NK-92 (cell line): ENCODE data around the gene GORASP1.

ENCODE experiments used
- DNase-seq: peaks from one replicate; lab custom pipeline; 2025; ENCODE audit not compliant: unreplicated experiment; lab: John Stamatoyannopoulos, UW

The GORASP1 gene

GRCh38 chr3:39126532-39127071 lies 19.2 kb upstream of the GORASP1 start:
- DNase-seq: no peak

GRCh38 chr3:39125841-39126500 lies 18.5 kb upstream of the GORASP1 start:
- no peak for DNase-seq

DNA sequence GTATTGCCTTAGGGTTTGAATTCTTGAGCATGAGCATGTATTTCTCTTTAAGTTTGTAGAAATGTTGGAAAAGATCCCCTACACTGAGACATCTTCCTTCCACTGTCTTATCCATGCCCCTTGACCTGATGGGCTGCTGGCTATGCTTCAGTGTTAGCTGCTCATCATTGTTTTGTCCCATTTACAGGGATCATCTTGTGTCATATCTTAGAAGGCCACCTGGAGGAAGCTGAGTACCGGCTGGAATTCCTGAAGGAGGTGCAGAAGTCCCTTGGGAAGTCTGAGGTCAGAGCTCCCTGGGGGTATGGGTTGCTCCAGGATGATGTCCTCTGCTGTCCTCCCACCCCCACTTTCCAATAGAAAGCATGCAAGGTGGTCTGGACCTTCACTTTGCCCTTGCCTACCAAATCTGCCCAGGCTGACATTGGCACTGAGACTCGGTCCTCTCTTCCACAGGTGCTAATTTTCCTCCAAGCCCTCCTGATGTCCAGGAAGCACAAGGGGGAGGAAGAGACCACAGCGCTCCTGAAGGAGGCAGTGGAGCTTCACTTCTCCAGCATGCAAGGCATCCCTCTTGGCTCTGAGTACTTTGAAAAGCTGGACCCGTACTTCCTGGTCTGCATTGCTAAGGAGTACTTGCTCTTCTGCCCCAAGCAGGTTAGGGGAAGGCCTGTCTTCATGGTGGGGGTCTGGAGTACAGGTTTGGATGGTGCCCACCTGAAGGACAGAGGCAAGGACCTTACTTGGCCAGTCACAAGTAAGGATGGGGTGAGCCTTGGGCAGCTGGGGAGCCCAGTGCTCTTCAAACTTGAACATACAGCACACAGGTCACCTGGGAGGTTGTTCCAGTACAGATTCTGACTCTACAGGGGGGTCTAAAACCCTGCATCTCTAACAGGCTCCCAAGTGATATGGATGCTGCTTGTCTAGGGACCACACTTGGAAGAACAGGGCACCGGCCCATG lies 17.7 kb upstream of the GORASP1 start:
- DNase-seq: no peak

GRCh38 chr3:39122813-39123212 lies 15.4 kb upstream of the GORASP1 start:
- no peak for DNase-seq

- DNase-seq: no peak
Observed at GRCh38 chr3:39121621-39122020, 14.2 kb upstream of the GORASP1 start.

DNA sequence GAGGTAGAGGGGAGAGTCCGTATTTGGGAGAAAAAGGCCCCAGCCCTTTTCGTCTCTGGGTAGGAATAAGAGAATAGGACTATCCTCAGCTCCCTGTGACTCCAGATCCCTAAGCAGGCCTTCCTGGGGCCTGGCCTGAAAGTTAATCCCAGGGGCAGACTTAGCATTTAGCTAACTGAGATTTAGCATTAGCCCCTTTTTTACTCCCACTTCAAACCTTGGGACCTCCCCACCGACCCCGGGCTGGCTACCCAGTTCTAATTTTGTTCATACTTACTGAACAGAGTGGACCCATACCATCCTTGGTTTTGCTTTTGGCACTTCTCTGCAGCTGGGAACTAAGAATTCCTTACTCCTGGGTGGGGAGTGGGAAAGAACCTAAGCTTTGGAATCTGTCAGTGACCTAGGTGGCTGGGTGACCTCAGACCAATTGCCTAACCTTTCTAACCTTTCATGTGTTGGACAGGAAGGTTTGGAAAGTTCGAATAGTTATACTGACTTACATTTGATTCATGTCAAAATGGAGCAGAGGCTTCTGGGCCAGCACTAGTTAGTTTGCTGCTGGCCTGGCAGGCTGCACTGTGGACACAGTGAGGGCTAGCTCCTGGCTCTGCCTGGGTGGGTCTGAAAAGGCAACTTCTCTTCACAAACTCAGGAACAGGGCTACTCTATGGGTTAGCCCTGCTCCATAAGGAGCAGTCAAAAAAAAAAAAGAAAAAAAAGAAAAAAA lies 11.7 kb upstream of the GORASP1 start:
- DNase-seq: no peak

DNA sequence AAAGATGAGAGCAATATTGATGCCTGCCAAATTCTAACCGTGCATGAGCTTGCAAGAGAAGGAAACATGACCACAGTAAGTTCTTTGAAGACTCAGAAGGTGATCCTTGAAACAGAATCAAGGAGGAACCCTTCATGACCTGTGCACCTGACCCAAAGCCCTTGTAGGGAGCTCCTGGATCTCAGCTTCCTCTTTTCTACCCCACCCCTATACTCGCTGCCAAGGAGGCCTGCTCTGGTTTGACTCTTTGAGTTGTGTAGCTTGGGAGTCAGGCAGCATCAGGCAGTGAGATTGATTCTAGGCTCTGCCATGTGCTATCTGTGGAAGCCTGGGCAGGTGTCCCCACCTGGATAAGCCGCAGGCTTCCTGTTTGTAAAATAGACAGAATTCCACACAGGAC lies 10.7 kb upstream of the GORASP1 start:
- no peak for DNase-seq

GRCh38 chr3:39115870-39116269 lies 8.4 kb upstream of the GORASP1 start:
- no peak for DNase-seq

DNA sequence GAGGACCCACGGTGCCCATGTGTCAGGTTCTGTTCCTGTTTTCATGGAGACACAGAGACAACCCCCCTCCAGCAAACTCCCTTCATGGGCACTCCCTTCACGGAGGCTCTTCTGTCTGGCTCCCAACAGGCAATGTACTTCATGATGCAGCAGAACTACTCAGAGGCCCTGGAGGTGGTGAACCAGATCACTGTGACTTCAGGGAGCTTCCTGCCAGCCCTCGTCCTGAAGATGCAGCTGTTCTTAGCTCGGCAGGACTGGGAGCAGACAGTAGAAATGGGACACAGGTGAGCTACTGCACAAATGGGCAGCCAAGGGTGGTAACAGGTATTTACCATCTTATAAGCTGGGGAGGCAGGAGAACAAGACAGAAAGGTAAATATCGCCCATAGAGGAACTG lies 7.0 kb upstream of the GORASP1 start:
- DNase-seq: no peak

DNA sequence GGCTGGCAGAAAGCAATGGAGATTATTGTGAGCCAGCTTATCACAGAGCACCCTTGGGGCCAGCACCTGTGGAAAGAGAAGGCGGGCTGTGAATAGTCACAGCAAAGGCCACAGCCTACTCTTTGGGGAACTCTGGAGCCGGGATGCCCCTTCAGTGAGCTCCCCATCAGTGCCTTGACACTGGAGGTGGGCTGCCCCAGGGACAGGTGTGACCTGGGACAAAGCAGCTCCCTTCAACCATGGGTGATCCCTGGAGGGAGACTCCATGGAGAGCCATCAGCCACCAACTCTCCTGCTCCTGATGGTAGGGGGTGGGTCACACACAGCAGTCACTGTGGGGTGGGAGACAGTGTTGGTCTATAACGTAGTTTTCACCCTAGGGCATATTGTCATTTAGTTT lies 5.9 kb upstream of the GORASP1 start:
- DNase-seq: no peak

- DNase-seq: no peak
Observed at GRCh38 chr3:39112535-39112934, 5.1 kb upstream of the GORASP1 start.

- no peak for DNase-seq
Observed at GRCh38 chr3:39112113-39112512, 4.7 kb upstream of the GORASP1 start.

- DNase-seq: no peak
Observed at GRCh38 chr3:39110041-39110639, 2.7 kb upstream of the GORASP1 start.

- no peak for DNase-seq
Observed at GRCh38 chr3:39109086-39109485, 1.7 kb upstream of the GORASP1 start.

GRCh38 chr3:39108200-39108710 lies 828 bp upstream of the GORASP1 start:
- no peak for DNase-seq

- no peak for DNase-seq
Observed at GRCh38 chr3:39106851-39107387, 508 bp downstream of the GORASP1 start.

DNA sequence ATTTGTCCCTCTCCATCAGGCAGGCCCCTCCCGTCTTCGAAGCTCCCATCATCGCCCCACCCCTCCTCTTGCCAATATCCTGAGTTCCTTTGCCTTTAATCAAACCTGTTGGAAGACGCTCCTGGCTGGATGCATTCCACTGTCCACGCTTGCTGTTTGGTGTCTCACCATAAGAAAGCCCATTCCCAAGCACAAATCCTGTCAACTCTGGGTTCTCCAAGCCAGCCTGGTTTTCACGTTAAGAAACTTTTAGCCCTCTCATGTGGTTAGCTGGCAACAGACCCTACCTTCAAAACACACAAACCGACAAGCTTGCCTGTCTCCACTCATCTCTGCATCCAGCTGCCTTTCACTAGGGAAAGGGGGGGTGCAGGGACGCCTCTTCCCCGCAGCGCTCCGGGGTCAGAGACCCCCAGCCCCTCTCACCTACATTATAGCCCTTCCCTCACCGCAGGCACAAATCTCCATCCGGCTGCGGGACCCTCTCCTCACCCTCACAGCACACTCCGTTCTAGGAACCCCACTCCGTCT lies 1.1 kb downstream of the GORASP1 start:
- no peak for DNase-seq

- no peak for DNase-seq
Observed at GRCh38 chr3:39105687-39106063, 1.8 kb downstream of the GORASP1 start.

- no peak for DNase-seq
Observed at GRCh38 chr3:39104961-39105686, 2.3 kb downstream of the GORASP1 start.
